Hypothalamus (tissue), 51 donors: Measurements from ENCODE around the gene ARID3A.

Source experiments
- DNase-seq, 51 donors: peaks; one replicate each; lab custom pipeline; 2025; lab: John Stamatoyannopoulos, UW

Gene ARID3A

GRCh38 chr19:943551-944170 lies 17.8 kb downstream of the ARID3A start:
- no peak for DNase-seq

GRCh38 chr19:944171-944567 lies 18.3 kb downstream of the ARID3A start:
- DNase-seq = peak in 1 of 51 donors; percentile 25

DNA sequence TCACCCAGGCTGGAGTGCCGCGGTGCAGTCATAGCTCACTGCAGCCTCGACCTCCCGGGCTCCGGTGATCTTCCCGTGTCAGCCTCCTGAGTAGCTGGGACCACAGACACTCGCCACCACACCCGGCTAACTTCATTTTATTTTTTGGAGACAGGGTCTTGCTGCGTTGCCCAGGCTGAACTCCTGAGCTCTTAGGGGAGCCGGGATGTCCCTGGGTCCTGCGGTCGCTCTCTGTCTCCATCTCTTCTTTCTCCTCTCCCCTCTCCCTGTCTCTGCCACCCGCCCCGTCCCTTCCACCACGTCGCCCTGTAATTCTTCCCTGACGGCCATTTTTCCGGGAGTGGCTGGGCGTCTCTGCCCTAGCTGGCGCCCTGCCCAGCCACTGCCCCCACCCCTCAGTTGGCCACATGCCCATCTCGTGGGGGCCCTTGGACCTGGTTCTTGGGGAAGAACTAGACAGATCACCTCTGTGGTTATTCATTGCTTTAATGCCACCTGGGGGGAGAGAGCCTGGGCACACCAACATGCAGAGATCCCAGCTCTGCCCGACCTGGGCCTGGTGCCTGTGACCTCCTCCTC lies 18.9 kb downstream of the ARID3A start:
- DNase-seq = no peak

DNA sequence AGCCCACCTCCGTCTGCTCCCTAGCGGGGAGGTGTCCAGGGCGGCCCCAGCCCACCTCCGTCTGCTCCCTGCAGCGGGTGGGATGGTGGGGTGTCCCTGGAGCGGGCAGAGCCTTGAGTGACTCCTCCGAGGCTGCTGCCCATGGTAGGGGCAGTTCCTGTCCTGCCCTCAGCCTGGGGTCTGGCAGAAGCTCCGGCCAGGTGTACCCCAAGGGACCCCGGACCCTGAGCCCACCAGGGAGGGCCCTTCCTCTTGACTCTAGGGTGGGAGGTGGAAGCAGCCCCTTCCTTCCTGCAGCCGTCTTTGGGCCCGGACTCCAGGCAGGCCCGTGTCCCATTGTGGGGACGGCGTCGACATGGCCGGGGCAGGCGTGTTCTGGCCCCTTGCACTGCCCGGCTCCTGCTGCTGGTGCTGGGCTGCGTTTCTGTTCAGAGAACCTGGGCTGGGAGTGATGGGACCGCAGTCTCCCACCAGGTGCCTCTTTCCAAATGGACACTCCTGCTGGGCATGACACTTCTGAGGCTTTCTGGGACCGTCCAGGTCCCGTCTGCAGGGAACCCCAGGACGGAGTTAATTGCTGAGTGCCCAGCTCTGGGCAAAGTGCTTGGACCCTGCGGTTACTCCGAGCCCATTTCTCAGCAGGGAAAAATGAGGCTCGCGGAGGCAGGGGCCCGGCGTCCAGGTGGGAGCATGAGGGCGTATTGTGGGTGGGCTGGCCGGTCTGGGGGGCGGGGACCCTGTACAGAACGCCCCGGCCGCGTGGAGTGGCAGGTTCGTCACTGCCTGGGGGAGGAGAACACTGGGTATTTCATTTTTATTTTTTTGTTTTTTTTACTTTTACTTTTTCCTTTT lies 19.8 kb downstream of the ARID3A start:
- DNase-seq = no peak

- no peak for DNase-seq
Measured at GRCh38 chr19:947090-947706, 21.4 kb downstream of the ARID3A start.

- peak in 23 of 51 donors; percentile 10 to 52 (median 31) for DNase-seq
Measured at GRCh38 chr19:947707-948539, 22.1 kb downstream of the ARID3A start.

DNA sequence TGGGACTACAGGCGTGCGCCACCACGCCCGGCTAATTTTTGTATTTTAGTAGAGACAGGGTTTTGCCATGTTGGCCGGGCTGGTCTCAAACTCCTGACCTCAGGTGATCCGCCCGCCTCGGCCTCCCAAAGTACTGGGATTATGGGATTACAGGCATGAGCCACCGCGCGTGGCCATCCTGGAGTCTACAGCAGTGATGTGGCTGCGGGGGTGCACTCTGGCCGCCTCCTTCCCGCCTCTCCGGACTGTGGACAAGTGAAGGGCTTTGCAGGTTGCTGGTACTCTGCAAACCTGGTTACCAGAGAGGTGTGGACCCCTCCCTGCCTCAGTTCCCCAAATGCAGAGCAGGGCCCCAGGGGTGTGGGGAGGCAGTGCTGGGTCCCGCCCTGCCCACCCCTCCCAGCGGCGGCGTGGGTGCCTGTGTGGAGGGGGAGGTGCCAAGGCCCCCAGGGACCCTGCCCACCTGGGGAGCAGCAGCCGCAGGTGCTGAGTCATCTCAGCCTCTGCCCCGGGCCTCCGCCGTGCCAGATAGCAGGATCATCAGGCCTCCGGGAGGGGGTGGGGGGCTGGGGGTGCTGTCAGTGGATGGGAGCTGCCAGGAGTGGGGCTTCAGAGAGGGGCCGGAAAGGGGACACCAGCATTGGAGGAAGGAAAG lies 23.1 kb downstream of the ARID3A start:
- no peak for DNase-seq

DNA sequence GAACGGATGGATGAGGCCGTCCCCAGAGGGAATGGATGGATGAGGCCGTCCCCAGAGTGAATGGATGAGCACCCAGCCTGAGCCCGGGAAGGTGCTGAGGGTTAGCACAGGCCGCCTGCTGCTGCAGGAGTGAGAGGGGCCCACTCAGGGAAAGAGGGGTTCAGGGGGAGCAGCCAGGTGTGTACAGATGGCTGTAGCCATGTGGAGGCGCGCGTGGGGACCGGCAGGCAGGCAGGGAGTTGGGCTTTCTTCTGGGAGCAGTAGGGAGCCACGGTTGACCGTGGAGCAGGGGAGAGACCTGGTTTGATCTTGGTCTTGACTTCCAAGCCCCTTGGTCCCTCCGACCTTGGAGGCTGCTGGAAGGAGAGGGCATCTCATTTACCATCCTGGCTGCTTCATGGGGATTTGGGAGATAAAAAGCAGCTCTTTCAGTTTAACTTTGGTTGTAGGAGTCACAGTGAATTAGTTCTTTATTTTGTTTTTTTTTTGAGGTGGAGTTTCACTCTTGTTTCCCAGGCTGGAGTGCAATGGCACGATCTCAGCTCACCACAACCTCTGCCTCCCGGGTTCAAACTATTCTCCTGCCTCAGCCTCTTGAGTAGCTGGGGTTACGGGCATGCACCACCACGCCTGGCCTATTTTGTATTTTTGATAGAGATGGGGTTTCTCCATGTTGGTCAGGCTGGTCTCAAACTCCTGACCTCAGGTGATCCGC lies 24.7 kb downstream of the ARID3A start:
- DNase-seq = no peak

- DNase-seq = no peak
Measured at GRCh38 chr19:952049-952679, 26.3 kb downstream of the ARID3A start.

DNA sequence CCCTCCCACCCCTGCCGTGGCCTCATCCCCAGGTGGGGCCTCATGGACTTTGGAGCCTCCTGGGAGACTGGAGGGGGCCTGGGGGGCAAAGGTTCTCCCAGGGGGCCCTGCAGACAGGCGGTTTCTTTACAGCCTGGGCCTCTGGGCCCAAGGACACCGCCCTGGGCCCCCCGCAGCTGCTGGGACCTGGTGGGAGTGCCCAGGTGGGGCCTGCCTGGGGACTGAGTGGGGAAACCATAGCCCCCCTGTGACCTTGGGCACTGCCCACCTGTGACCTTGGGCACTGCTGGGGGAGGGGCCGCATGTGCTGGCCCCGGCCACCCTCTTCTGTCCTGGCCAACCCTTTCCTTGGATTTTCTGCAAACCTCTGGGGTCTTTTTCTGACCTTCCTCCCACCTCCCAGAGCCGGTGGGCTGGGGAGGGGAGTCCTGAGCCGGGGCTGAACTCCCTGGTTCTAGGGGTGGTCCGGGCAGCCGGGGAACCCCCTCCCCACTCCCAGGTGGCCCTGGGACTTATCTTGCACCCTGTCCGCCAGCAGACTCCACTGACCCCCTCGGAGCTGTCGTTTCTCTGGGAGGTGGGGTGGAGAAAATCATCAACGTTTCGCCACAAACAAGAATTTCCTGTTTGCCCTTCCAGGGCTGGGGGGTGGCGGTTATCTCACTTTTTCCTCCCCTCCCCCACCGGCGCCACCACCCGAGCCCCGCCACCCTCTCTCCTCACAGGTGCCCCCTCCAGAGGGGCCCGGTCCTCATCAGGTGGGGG lies 27.0 kb downstream of the ARID3A start:
- no peak for DNase-seq

GRCh38 chr19:953445-954271 lies 27.8 kb downstream of the ARID3A start:
- DNase-seq = no peak

DNA sequence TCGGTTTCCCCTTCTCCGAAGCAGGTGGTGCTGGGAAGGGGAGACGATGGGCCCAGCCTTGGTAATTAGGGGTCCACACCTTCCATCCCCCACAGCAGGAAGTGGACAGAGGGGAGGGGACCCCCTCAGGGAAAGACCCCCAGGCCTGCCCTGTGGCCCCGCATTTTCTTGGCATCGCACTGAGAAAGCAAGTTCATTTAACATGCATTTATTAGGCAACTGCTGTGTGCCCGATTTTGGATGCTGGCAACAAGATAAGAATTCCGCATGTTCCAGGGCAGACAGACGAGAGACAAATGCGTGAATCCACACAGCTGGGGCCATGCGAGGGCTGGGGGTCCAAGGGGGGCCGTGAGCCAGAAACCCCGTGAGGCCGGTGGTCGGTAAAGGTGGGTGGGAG lies 28.4 kb downstream of the ARID3A start:
- DNase-seq = no peak

- DNase-seq = no peak
Measured at GRCh38 chr19:954672-955494, 29.0 kb downstream of the ARID3A start.

DNA sequence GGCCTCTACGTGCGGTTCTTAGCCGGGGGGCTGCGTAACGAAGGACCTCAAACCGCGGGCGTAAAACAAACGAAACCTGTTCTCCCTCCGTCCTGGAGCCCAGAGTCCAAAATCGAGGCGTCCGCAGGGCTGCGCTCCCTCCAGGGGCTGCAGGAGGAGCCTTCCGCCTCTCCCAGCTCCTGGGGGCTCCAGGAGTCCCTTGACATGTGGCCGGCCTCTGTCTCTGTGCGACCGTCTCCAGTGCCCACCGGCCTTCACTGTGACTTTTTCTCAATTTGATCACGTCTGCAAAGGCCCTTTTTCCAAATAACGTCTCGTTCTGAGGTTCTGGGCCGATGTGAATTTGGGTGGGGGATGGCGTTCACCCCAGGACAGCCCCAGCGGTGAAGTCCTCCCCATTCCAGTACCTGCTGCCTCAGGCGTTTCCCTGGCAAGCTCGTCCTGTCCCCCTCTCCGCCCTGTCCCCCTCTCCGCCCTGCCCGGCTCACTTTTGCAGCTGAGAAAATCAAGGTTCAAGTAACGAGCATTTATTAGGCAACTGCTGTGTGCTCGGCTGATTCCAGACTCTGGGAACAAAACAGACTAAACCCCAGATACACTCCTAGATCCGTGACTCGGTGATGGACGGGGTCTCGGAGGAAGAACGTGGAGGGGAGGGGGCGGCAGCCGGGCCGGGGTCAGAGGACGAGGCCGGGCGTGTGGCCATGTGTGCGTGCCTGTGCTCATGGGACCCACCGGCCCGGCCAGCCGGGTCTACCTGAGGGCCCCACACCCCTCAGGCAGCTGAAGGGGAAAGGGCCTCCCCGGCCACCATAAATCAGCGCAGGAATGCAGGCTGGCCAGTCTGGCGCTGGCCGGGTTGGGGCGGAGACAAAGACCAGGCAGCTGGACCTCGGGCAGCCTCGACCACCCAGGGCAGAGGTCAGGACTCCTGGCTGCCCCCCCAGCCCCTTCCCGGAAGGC lies 30.2 kb downstream of the ARID3A start:
- DNase-seq = no peak
